Tibial nerve (tissue), 4 donors: Measurements from ENCODE around the gene CCDC28A. TPM values are rescaled to one million over a fixed set of nuclear protein-coding genes. Genes with fewer than 3 reads are reported as not detected.
"Not testable (repeated sequence)": the region's sequence is repeated elsewhere in the genome, so short reads cannot be mapped to it uniquely, and the experiment has no call there.

Experiments used
- DNase-seq, 2 donors: peaks; one replicate each; pipeline ENCODE4 v3.0.0-alpha.2; 2019; ENCODE audit warnings: low spot score in 2 of 2
- H3K27ac ChIP-seq, 4 donors: fragments of 200-600 bp; sonication (generic) in 3 of 4; one replicate each; pipeline ENCODE4 v1.5.1; 2017 to 2019; ENCODE audit warnings: mild to moderate bottlenecking in 1 of 4
- H3K27me3 ChIP-seq, 2 donors: fragments of 200-600 bp; sonication (generic) in 1 of 2; one replicate each; pipeline versions ENCODE4 v1.5.1 to v1.6.0; 2017 to 2019
- H3K36me3 ChIP-seq, 3 donors: fragments of 200-600 bp; sonication (generic); one replicate each; pipeline ENCODE4 v1.5.1; 2018 to 2019
- H3K4me1 ChIP-seq, 4 donors: fragments of 200-600 bp; sonication (generic) in 3 of 4; one replicate each; pipeline ENCODE4 v1.5.1; 2017 to 2019
- H3K4me3 ChIP-seq, 4 donors: fragments of 200-600 bp; sonication (generic) in 3 of 4; one replicate each; pipeline ENCODE4 v1.5.1; 2017 to 2019; ENCODE audit warnings: mild to moderate bottlenecking in 1 of 4, moderate library complexity in 1 of 4
- H3K9me3 ChIP-seq, 4 donors: fragments of 200-600 bp; sonication (generic) in 3 of 4; one replicate each; pipeline ENCODE4 v1.5.1; 2017 to 2019
- EP300 ChIP-seq, 2 donors: sonication (generic); formaldehyde crosslinking; IDR thresholded peaks; one replicate each; pipeline ENCODE4 v1.6.1; 2017; ENCODE audit warnings: antibody characterized with exemption in 2 of 2, mild to moderate bottlenecking in 1 of 2
- POLR2A ChIP-seq, 2 donors: fragments of 450-650 bp; IDR thresholded peaks; one replicate each; pipeline ENCODE4 v1.6.1; 2017; ENCODE audit warnings: antibody characterized with exemption in 2 of 2, mild to moderate bottlenecking in 2 of 2, moderate library complexity in 2 of 2
- WGBS, 2 donors: methylation state at CpG; one replicate each; pipeline ENCODE4 v1.1.5; 2018; 5-methylcytosine and 5-hydroxymethylcytosine counted together
- total RNA-seq, 4 donors: library from RNA; depleted of rRNA; stranded (reverse); fragments of >200 nt; gene quantifications; one replicate each; pipeline ENCODE4 v1.1.0, GENCODE V29; 2016
- TF ChIP-seq, protein P1 (sequence below), 5 experiments: fragments of 200-600 bp in 3 of 5; fragments of 450-650 bp in 2 of 5; sonication (generic) in 3 of 5; IDR thresholded peaks; one replicate each; pipeline ENCODE4 v1.5.1; 2016 to 2019; ENCODE audit warnings: antibody characterized with exemption in 5 of 5, mild to moderate bottlenecking in 3 of 5, moderate library complexity in 2 of 5

Gene CCDC28A
- total RNA-seq, 4 donors from 2014 or later = 10.8 to 31.0 (median 15.7) TPM

DNA sequence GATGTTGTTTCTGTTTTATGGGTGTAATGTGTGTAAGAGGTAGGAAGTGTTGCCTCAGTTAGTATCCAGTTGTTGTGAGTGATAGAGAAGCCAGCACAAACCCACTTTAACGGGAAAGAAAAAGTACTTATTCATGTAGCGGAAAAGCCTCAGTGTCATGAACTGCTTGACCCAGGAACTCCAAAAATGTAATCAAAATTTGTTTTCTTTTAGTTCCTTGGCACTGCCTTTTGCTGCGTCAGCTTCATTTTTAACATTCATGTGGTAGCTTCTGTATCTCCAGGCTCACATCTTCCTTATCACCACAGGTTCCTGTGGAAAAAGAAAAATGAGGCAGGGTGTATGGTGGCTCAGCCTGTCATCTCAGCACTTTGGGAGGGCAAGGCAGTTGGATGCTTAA, 46.4 kb upstream of the CCDC28A start:
- no peak overlapping the region for H3K4me3 ChIP-seq
- no peaks in the 10 kb centered on the region for H3K9me3 ChIP-seq
- no peaks in the 10 kb centered on the region for H3K27me3 ChIP-seq
- no peak for DNase-seq
- 27 to 36% methylated on average over 3 of the region's 3 CpGs for WGBS, 2 donors
- H3K4me1 ChIP-seq = peaks cover 0 to 34% (median 7%) of the 10 kb centered on the region in 4 donors
- H3K27ac ChIP-seq = no peak overlapping the region
- H3K36me3 ChIP-seq = no peaks in the 10 kb centered on the region
- TF ChIP-seq EP300 (IDR thresholded peaks at IDR 0.05) (peak in 1 of 2 donors; percentile 18), POLR2A (IDR thresholded peaks at IDR 0.05) (no peak)

DNA sequence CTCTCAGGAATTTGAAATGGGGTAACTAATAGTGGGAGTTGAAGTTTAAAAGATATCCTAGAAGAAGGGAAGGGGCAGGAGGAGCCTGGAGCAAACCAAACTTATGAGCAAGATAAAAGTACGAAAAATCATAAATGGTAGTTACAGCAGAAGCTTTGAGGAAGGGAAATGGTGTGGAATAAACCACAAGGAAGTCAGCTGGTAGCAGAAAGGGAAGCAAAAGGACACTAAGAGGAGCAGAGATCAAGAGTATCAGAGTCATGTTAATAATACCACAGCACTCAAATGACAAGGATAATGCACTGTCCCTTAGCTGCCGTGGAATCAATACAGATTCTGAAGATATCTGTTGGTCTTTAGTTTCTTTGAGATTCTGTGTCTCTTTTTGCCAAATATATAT, 44.9 kb upstream of the CCDC28A start:
- Histone ChIP-seq H3K4me3 (no peak overlapping the region), H3K36me3 (no peaks in the 10 kb centered on the region), H3K9me3 (no peaks in the 10 kb centered on the region), H3K27me3 (no peaks in the 10 kb centered on the region), H3K4me1 (peaks cover 0 to 23% (median 2%) of the 10 kb centered on the region in 4 donors), H3K27ac (no peak overlapping the region)
- WGBS, 2 donors = 72 to 77% methylated on average over 2 of the region's 2 CpGs
- TF ChIP-seq EP300 (IDR thresholded peaks at IDR 0.05) = peak in 1 of 2 donors; percentile 42
- TF ChIP-seq, protein P1, sequence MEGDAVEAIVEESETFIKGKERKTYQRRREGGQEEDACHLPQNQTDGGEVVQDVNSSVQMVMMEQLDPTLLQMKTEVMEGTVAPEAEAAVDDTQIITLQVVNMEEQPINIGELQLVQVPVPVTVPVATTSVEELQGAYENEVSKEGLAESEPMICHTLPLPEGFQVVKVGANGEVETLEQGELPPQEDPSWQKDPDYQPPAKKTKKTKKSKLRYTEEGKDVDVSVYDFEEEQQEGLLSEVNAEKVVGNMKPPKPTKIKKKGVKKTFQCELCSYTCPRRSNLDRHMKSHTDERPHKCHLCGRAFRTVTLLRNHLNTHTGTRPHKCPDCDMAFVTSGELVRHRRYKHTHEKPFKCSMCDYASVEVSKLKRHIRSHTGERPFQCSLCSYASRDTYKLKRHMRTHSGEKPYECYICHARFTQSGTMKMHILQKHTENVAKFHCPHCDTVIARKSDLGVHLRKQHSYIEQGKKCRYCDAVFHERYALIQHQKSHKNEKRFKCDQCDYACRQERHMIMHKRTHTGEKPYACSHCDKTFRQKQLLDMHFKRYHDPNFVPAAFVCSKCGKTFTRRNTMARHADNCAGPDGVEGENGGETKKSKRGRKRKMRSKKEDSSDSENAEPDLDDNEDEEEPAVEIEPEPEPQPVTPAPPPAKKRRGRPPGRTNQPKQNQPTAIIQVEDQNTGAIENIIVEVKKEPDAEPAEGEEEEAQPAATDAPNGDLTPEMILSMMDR (IDR thresholded peaks at IDR 0.05) = no peak
- DNase-seq = no peak

DNA sequence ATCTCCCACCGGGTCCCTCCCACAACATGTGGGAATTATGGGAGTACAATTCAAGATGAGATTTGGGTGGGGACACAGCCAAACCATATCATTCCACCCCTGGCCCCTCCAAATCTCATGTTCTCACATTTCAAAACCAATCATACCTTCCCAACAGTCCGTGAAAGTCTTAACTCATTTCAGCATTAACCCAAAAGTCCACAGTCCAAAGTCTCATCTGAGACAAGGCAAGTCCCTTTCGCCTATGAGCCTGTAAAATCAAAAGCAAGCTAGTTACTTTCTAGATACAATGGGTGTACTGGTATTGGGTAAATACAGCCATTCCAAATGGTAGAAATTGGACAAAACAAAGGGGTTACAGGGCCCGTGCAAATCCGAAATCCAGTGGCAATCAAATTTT, 43.5 kb upstream of the CCDC28A start:
- H3K4me3 ChIP-seq, H3K27me3 ChIP-seq, H3K9me3 ChIP-seq, H3K36me3 ChIP-seq, H3K27ac ChIP-seq, DNase-seq: not testable (repeated sequence)
- peaks cover 0 to 12% (median 2%) of the 10 kb centered on the region in 4 donors for H3K4me1 ChIP-seq
- 81 to 94% methylated on average over 5 of the region's 5 CpGs for WGBS, 2 donors

DNA sequence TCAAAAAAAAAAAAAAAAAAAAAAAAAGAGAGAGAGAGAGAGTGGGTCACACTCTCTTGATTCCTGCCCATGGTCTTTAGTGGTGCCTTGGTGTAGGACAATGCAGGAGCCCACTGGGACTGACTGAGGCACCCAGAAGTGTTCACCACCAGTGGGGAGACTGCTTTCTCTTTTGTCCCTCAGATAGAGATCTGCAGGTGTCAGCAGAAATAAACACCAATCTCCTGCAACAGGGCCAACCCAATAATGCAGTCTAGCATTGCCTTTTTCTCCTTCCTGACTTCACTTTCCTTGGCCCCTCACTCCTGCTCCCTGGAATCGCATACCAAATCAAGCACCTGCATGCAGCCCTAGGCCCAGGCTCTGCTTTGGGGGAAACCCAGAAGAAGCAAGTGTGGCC, 39.0 kb upstream of the CCDC28A start:
- WGBS, 2 donors = 94 to 100% methylated on average over 1 of the region's 1 CpG
- no peak for DNase-seq
- Histone ChIP-seq H3K36me3 (no peaks in the 10 kb centered on the region), H3K27ac (no peak overlapping the region), H3K4me3 (no peak overlapping the region), H3K27me3 (no peaks in the 10 kb centered on the region), H3K9me3 (no peaks in the 10 kb centered on the region), H3K4me1 (no peaks in the 10 kb centered on the region)
- TF ChIP-seq, protein P1 (IDR thresholded peaks at IDR 0.05) = no peak
- no peak for TF ChIP-seq EP300 (IDR thresholded peaks at IDR 0.05)
- TF ChIP-seq POLR2A (IDR thresholded peaks at IDR 0.05) = no peak

DNA sequence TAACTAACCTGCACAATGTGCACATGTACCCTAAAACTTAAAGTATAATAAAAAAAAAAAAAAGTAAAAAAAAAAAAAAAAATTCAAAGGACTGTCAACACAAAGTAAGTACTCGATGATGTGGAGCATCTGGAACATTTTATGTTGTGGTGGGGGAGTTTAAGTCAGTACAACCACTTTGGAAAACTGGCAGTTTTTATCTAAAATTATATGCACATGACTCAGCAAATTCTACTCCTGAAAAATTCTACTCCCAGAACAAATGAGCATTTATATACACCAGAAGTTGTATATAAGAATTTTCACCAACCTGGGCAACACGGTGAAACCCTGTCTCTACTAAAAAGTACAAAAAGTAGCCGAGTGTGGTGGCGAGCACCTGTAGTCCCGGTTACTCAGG, 36.9 kb upstream of the CCDC28A start:
- Histone ChIP-seq H3K36me3 (no peaks in the 10 kb centered on the region), H3K4me1 (no peaks in the 10 kb centered on the region), H3K9me3 (no peaks in the 10 kb centered on the region), H3K27ac (no peak overlapping the region), H3K27me3 (no peaks in the 10 kb centered on the region), H3K4me3 (no peak overlapping the region)
- no peak for DNase-seq
- 86 to 87% methylated on average over 5 of the region's 5 CpGs for WGBS, 2 donors
- TF ChIP-seq EP300 (IDR thresholded peaks at IDR 0.05) (no peak), POLR2A (IDR thresholded peaks at IDR 0.05) (no peak)
- TF ChIP-seq, protein P1 (IDR thresholded peaks at IDR 0.05) = no peak

DNA sequence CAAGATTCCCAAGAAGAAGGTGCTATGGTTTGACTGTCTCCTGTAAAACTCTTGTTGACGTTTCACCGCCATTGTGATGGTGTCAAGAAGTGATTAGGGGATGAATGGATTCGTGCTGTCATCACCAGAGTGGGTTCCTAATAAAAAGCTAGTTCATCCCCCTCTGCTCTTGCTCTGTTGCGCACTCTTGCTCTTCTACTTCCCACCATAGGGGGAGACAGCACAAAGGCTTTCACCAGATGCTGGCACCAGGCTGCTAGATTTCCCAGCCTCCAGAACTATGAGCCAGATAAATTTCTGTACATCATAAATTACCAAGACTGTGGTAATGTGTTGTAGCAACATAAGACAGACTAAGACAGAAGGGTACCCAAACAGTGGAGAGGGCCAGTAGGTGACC, 21.6 kb upstream of the CCDC28A start:
- TF ChIP-seq, protein P1 (IDR thresholded peaks at IDR 0.05) = no peak
- TF ChIP-seq POLR2A (IDR thresholded peaks at IDR 0.05) (no peak), EP300 (IDR thresholded peaks at IDR 0.05) (no peak)
- no peak for DNase-seq
- Histone ChIP-seq H3K4me1 (no peaks in the 10 kb centered on the region), H3K27me3 (no peaks in the 10 kb centered on the region), H3K9me3 (peaks cover 0 to 5% (median 0%) of the 10 kb centered on the region in 4 donors), H3K4me3 (no peak overlapping the region), H3K27ac (no peak overlapping the region), H3K36me3 (no peaks in the 10 kb centered on the region)
- WGBS, 2 donors = 89 to 91% methylated on average over 4 of the region's 4 CpGs
